Endothelial cell of umbilical vein (primary cell): ENCODE results near the gene SPNS1. TPM values are rescaled to one million over a fixed set of nuclear protein-coding genes. Genes with fewer than 3 reads are reported as not detected.
A peak's percentile ranks its signal among the peaks of the same experiment; 100 is the strongest.

Experiments used
- BruUV-seq: library from RNA; stranded (reverse); fragments of 400-500 nt; replicated peaks from 2 replicates; lab custom pipeline; 2021; lab: Mats Ljungman, UMichigan
- CTCF ChIA-PET: fragments of 300-600, 350-600 bp; sonication (Branson Sonifier 250); formaldehyde crosslinking; loops from one replicate; lab custom pipeline; 2021; ENCODE audit warnings: antibody characterized with exemption, inconsistent platforms; lab: Charles Lee
- POLR2A ChIA-PET: fragments of 300-600, 350-600 bp; sonication (Branson Sonifier 250); formaldehyde crosslinking; loops from one replicate; lab custom pipeline; 2021; ENCODE audit warnings: antibody characterized with exemption, inconsistent platforms; lab: Charles Lee
- DNase-seq: peaks from one replicate; pipeline ENCODE4 v3.0.0-alpha.2; 2011; ENCODE audit warnings: low read depth, low spot score
- FAIRE-seq: peaks from 2 replicates; lab custom pipeline; 2011; peaks lifted over from hg19 to GRCh38; lab: Jason Lieb, UNC
- H2AFZ ChIP-seq: 2 replicates; pipeline ENCODE4 v1.6.0; 2012; ENCODE audit warnings: low read depth, low read length, control low read depth, inconsistent platforms
- H3K27ac ChIP-seq: 2 replicates; pipeline ENCODE4 v1.5.1; 2011; ENCODE audit warnings: low read depth, mild to moderate bottlenecking, control low read depth, low read length, moderate library complexity; ENCODE audit not compliant: insufficient read depth
- H3K27me3 ChIP-seq, 2 experiments: 2 replicates each; pipeline versions ENCODE4 v1.6.0 to v1.6.1; 2011; ENCODE audit warnings: low read length in 2 of 2, mixed read lengths in 1 of 2; ENCODE audit not compliant: control insufficient read depth in 2 of 2, insufficient read depth in 2 of 2
- H3K36me3 ChIP-seq, 2 experiments: 2 replicates in 1 of 2; 3 replicates in 1 of 2; pipeline ENCODE4 v1.5.1; 2011; ENCODE audit warnings: low read length in 2 of 2, mild to moderate bottlenecking in 1 of 2, moderate library complexity in 1 of 2; ENCODE audit not compliant: control insufficient read depth in 2 of 2, insufficient read depth in 2 of 2; ENCODE audit errors: extremely low read depth in 1 of 2
- H3K4me1 ChIP-seq: 3 replicates; pipeline ENCODE4 v1.5.1; 2011; ENCODE audit warnings: mild to moderate bottlenecking, low read length; ENCODE audit not compliant: control insufficient read depth, insufficient read depth; ENCODE audit errors: extremely low read depth
- H3K4me2 ChIP-seq: 2 replicates; pipeline ENCODE4 v1.6.1; 2011; ENCODE audit warnings: low read length, control low read depth, mixed read lengths; ENCODE audit not compliant: insufficient read depth
- H3K4me3 ChIP-seq, 3 experiments: fragments of 200-600 bp in 1 of 3; sonication (generic), shearing (Covaris generic) in 1 of 3; replicated peaks in 1 of 3; 2 replicates each; pipeline ENCODE4 v1.5.1; 2011 to 2016; ENCODE audit warnings: control low read depth in 3 of 3, low read length in 3 of 3, mild to moderate bottlenecking in 2 of 3, inconsistent platforms in 1 of 3, low read depth in 1 of 3, moderate library complexity in 1 of 3; ENCODE audit not compliant: insufficient read depth in 1 of 3
- H3K79me2 ChIP-seq: 2 replicates; pipeline ENCODE4 v1.6.0; 2012; ENCODE audit warnings: low read length, inconsistent platforms; ENCODE audit not compliant: control insufficient read depth, insufficient read depth
- H3K9ac ChIP-seq: replicated peaks from 2 replicates; pipeline ENCODE3; 2011; ENCODE audit warnings: low read length, control low read depth; ENCODE audit not compliant: insufficient read depth; ENCODE audit errors: extremely low read depth
- H3K9me1 ChIP-seq: replicated peaks from 3 replicates; pipeline ENCODE4 v1.6.0; 2011; ENCODE audit warnings: mild to moderate bottlenecking, low read length; ENCODE audit not compliant: control insufficient read depth, insufficient read depth; ENCODE audit errors: extremely low read depth
- H3K9me3 ChIP-seq: replicated peaks from 2 replicates; pipeline ENCODE4 v1.5.1; 2012; ENCODE audit warnings: low read length, inconsistent platforms; ENCODE audit not compliant: control insufficient read depth, insufficient read depth
- H4K20me1 ChIP-seq: replicated peaks from 2 replicates; pipeline ENCODE3; 2011; ENCODE audit warnings: mild to moderate bottlenecking, low read length; ENCODE audit not compliant: control insufficient read depth, insufficient read depth; ENCODE audit errors: extremely low read depth
- CTCF ChIP-seq, 2 donors: IDR thresholded peaks; 1 replicate in 1 of 2; 2 replicates in 1 of 2; pipeline ENCODE4 v1.5.1; 2011; ENCODE audit warnings: low read length in 2 of 2, mild to moderate bottlenecking in 2 of 2, moderate library complexity in 2 of 2, control low read depth in 1 of 2, inconsistent platforms in 1 of 2, low read depth in 1 of 2; ENCODE audit not compliant: insufficient read depth in 1 of 2; ENCODE audit errors: extremely low read depth in 1 of 2
- POLR2AphosphoS5 ChIP-seq: IDR thresholded peaks from 2 replicates; pipeline ENCODE4 v1.6.1; 2012; ENCODE audit warnings: low read depth, mild to moderate bottlenecking, control low read depth, low read length, moderate library complexity; ENCODE audit not compliant: insufficient read depth
- dilution Hi-C: fragments of 300-500 bp; cut with MboI; formaldehyde crosslinking; loops from one replicate; pipeline ENCODE4 v1.15.0; 2019; ENCODE audit warnings: low sequenced_read_pairs; ENCODE audit not compliant: extremely low pct_ligation_motif_present
- intact Hi-C: fragments of 100-400 bp; cut with micrococcal nuclease; formaldehyde crosslinking; loops from one replicate; pipeline ENCODE4 v1.10.0; 2022
- polyA plus RNA-seq, 4 experiments: library from polyadenylated mRNA; depleted of rRNA in 3 of 4; stranded (reverse) in 3 of 4; unstranded in 1 of 4; fragments of >200 nt; gene quantifications; 2 replicates each; pipeline versions ENCODE4 v1.2.1 to v1.2.3, GENCODE V29; 2011 to 2012; ENCODE audit warnings: missing spikeins in 1 of 4
- total RNA-seq: library from RNA; stranded (reverse); gene quantifications from 2 replicates; pipeline ENCODE4 v1.2.3, GENCODE V29; 2021

SPNS1 gene
- total and polyA plus RNA-seq, 2 donors (not counting 3 experiments of a cell fraction or from before 2014, with no cell fraction given), result 65.2 to 133 TPM

GRCh38 chr16:28950648-28951409 lies 23.7 kb upstream of the SPNS1 start, which contains the start of gene NFATC2IP:
Gene NFATC2IP (plus strand): TSS chr16:28950937. CDS start chr16:28951012, 75 bp downstream.
- POLR2A ChIA-PET, result interaction anchor here (0.5 to 0.9 kb wide), 3 partner anchors 34 to 916 kb away, joined by 3 to 5 read pairs (median 4); partner anchors contain the start of gene LAT
- H4K20me1 ChIP-seq, result no peaks in the 10 kb centered on the region
- peak; percentile 100 for FAIRE-seq
- H3K9me1 ChIP-seq, result no peaks in the 10 kb centered on the region
- peak within 1 kb of the TSS; percentile 48 for H3K27ac ChIP-seq
- H3K4me1 ChIP-seq, result peaks cover 11% of the 10 kb centered on the region
- BruUV-seq, result no TSS peak
- H3K9ac ChIP-seq, result peak within 1 kb of the TSS; percentile 63
- H3K9me3 ChIP-seq, result no peaks in the 10 kb centered on the region
- intact Hi-C loops, result loop anchor here (1.0 to 2.0 kb wide), 3 partner anchors 14 to 105 kb away; partner anchors contain the start of genes SPNS1 and TUFM
- peak within 1 kb of the TSS; percentile 79 to 90 (median 89) for H3K4me3 ChIP-seq
- peak; percentile 100 for DNase-seq
- dilution Hi-C loops, result no loop called here
- peak within 1 kb of the TSS; percentile 96 for H3K4me2 ChIP-seq
- H3K27me3 ChIP-seq, result no peaks in the 10 kb centered on the region
- H3K79me2 ChIP-seq, result peaks cover 20% of the 10 kb centered on the region
- TF ChIP-seq CTCF (IDR thresholded peaks at IDR 0.05; ENCODE audit: extremely low read depth in 1 of 2, insufficient read depth in 1 of 2, low read depth in 1 of 2, low read length in 2 of 2) (no peak), POLR2AphosphoS5 (peak; percentile 56)
- H2AFZ ChIP-seq, result peak within 1 kb of the TSS; percentile 89
- peaks cover 7 to 17% of the 10 kb centered on the region in 2 experiments for H3K36me3 ChIP-seq
- CTCF ChIA-PET, result interaction anchor here (0.6 to 1.0 kb wide), 3 partner anchors 9 to 23 kb away, joined by 3 to 5 read pairs (median 4); no protein-coding TSS in a partner anchor
